IMR-90 (cell line): ENCODE results near the gene FGGY. TPM values are rescaled to one million over a fixed set of nuclear protein-coding genes. Genes with fewer than 3 reads are reported as not detected.

Experiments used
- ATAC-seq: fragments of 200-7000 bp; cut with Tn5 transposase; 2 replicates; pipeline ENCODE4 v1.9.1; 2020; ENCODE audit warnings: low read depth, mild to moderate bottlenecking, moderate library complexity
- BruUV-seq: library from RNA; stranded (reverse); fragments of 400-500 nt; replicated peaks from 2 replicates; lab custom pipeline; 2021; lab: Mats Ljungman, UMichigan
- CTCF ChIA-PET: fragments of 300-600 bp; formaldehyde crosslinking; extraction: SDS; loops from one replicate; lab custom pipeline; 2021; ENCODE audit warnings: antibody characterized with exemption; lab: Yijun Ruan, JAX
- POLR2A ChIA-PET: fragments of 300-600 bp; sonication (Branson Sonifier 250); formaldehyde crosslinking; loops from one replicate; lab custom pipeline; 2022; ENCODE audit warnings: antibody characterized with exemption; ENCODE audit not compliant: unreplicated experiment; lab: Charles Lee
- DNase-seq: peaks from one replicate; pipeline ENCODE4 v3.0.0; 2013
- H2AFZ ChIP-seq: replicated peaks from 2 replicates; pipeline ENCODE3; 2013; ENCODE audit warnings: low read length, mild to moderate bottlenecking; ENCODE audit not compliant: poor library complexity
- H2AK5ac ChIP-seq: 2 replicates; pipeline ENCODE4 v1.6.1; 2013; ENCODE audit warnings: low read depth, low read length, inconsistent platforms
- H2AK9ac ChIP-seq: replicated peaks from 2 replicates; pipeline ENCODE3; 2013; ENCODE audit warnings: mild to moderate bottlenecking, low read depth, low read length, moderate library complexity; ENCODE audit not compliant: poor library complexity
- H2BK120ac ChIP-seq: 2 replicates; pipeline ENCODE4 v1.6.1; 2013; ENCODE audit warnings: low read depth, low read length, inconsistent platforms
- H2BK15ac ChIP-seq: 3 replicates; pipeline ENCODE4 v1.6.1; 2013; ENCODE audit warnings: low read depth, low read length, inconsistent platforms
- H2BK20ac ChIP-seq: 2 replicates; pipeline ENCODE4 v1.6.1; 2013; ENCODE audit warnings: low read depth, mild to moderate bottlenecking, inconsistent platforms, low read length, moderate library complexity
- H2BK5ac ChIP-seq: 2 replicates; pipeline ENCODE4 v1.6.1; 2013; ENCODE audit warnings: mild to moderate bottlenecking, low read depth, low read length, inconsistent platforms; ENCODE audit not compliant: poor library complexity, severe bottlenecking
- H3K14ac ChIP-seq: replicated peaks from 2 replicates; pipeline ENCODE4 v1.6.1; 2013; ENCODE audit warnings: low read depth, low read length, inconsistent platforms
- H3K18ac ChIP-seq: 2 replicates; pipeline ENCODE4 v1.6.1; 2013; ENCODE audit warnings: low read depth, low read length, control low read depth
- H3K23ac ChIP-seq: 2 replicates; pipeline ENCODE4 v1.6.1; 2013; ENCODE audit warnings: low read depth, low read length, inconsistent platforms
- H3K27ac ChIP-seq: 2 replicates; pipeline ENCODE4 v1.5.1; 2013; ENCODE audit warnings: mild to moderate bottlenecking, control low read depth, low read length; ENCODE audit not compliant: insufficient read depth
- H3K27me3 ChIP-seq: 2 replicates; pipeline ENCODE4 v1.6.1; 2013; ENCODE audit warnings: low read length; ENCODE audit not compliant: control insufficient read depth, insufficient read depth
- H3K36me3 ChIP-seq: 2 replicates; pipeline ENCODE4 v1.6.1; 2013; ENCODE audit warnings: low read length, mixed read lengths; ENCODE audit not compliant: control insufficient read depth, insufficient read depth
- H3K4ac ChIP-seq: 2 replicates; pipeline ENCODE4 v1.6.1; 2013; ENCODE audit warnings: low read depth, low read length, inconsistent platforms
- H3K4me1 ChIP-seq: 2 replicates; pipeline ENCODE4 v1.6.1; 2013; ENCODE audit warnings: low read length, mixed read lengths; ENCODE audit not compliant: control insufficient read depth, insufficient read depth
- H3K4me2 ChIP-seq: 2 replicates; pipeline ENCODE4 v1.6.1; 2013; ENCODE audit warnings: low read depth, mild to moderate bottlenecking, control low read depth, low read length, moderate library complexity
- H3K4me3 ChIP-seq: 2 replicates; pipeline ENCODE4 v1.5.1; 2013; ENCODE audit warnings: low read depth, mild to moderate bottlenecking, control low read depth, low read length, moderate library complexity; ENCODE audit not compliant: insufficient read depth
- H3K56ac ChIP-seq: 2 replicates; pipeline ENCODE4 v1.6.1; 2013; ENCODE audit warnings: low read length, inconsistent platforms; ENCODE audit not compliant: insufficient read depth; ENCODE audit errors: extremely low read depth
- H3K79me1 ChIP-seq, 2 experiments: 2 replicates each; pipeline ENCODE4 v1.6.1; 2013; ENCODE audit warnings: low read length in 2 of 2, inconsistent platforms in 1 of 2, low read depth in 1 of 2
- H3K9ac ChIP-seq: 2 replicates; pipeline ENCODE4 v1.6.1; 2013; ENCODE audit warnings: low read depth, low read length, control low read depth
- H3K9me1 ChIP-seq: 2 replicates; pipeline ENCODE4 v1.6.1; 2013; ENCODE audit warnings: low read length, inconsistent platforms; ENCODE audit not compliant: insufficient read depth
- H3K9me3 ChIP-seq: 2 replicates; pipeline ENCODE4 v1.6.1; 2013; ENCODE audit warnings: low read length; ENCODE audit not compliant: control insufficient read depth, insufficient read depth
- H4K20me1 ChIP-seq: 2 replicates; pipeline ENCODE4 v1.6.1; 2013; ENCODE audit warnings: low read length, inconsistent platforms; ENCODE audit not compliant: insufficient read depth
- H4K5ac ChIP-seq: 2 replicates; pipeline ENCODE4 v1.6.1; 2013; ENCODE audit warnings: mild to moderate bottlenecking, low read depth, low read length, control low read depth
- H4K8ac ChIP-seq, 2 experiments: 2 replicates each; pipeline ENCODE4 v1.6.1; 2013; ENCODE audit warnings: low read depth in 2 of 2, low read length in 2 of 2, control low read depth in 1 of 2, inconsistent platforms in 1 of 2
- H4K91ac ChIP-seq: 2 replicates; pipeline ENCODE4 v1.6.1; 2013; ENCODE audit warnings: low read depth, low read length, inconsistent platforms; ENCODE audit not compliant: insufficient read depth
- BHLHE40 ChIP-seq: fragments of 150-350 bp; IDR thresholded peaks from 2 replicates; pipeline ENCODE4 v1.6.1; 2016; ENCODE audit warnings: mild to moderate bottlenecking, low read depth, low read length
- CEBPB ChIP-seq: IDR thresholded peaks from 2 replicates; pipeline ENCODE4 v1.6.1; 2012; ENCODE audit warnings: low read depth, low read length, improper control_type of control experiment
- CHD1 ChIP-seq: IDR thresholded peaks from 2 replicates; pipeline ENCODE4 v1.6.1; 2012; ENCODE audit warnings: low read depth, low read length, improper control_type of control experiment
- CTCF ChIP-seq: conservative IDR thresholded peaks from 2 replicates; pipeline ENCODE4 v1.5.1; 2012; ENCODE audit warnings: mild to moderate bottlenecking, low read depth, low read length, improper control_type of control experiment
- ELK1 ChIP-seq: fragments of 150-350 bp; IDR thresholded peaks from 2 replicates; pipeline ENCODE4 v1.6.1; 2016; ENCODE audit warnings: low read depth, mild to moderate bottlenecking, low read length, moderate library complexity, borderline replicate concordance
- FOS ChIP-seq: fragments of 150-350 bp; IDR thresholded peaks from 2 replicates; pipeline ENCODE4 v1.6.1; 2016; ENCODE audit warnings: low read depth, low read length
- MAFK ChIP-seq: IDR thresholded peaks from 2 replicates; pipeline ENCODE4 v1.6.1; 2012; ENCODE audit warnings: low read depth, low read length, improper control_type of control experiment
- MAZ ChIP-seq: IDR thresholded peaks from 2 replicates; pipeline ENCODE4 v1.6.1; 2012; ENCODE audit warnings: low read depth, mild to moderate bottlenecking, low read length, improper control_type of control experiment, moderate library complexity, borderline replicate concordance
- MXI1 ChIP-seq: IDR thresholded peaks from 2 replicates; pipeline ENCODE4 v1.6.1; 2012; ENCODE audit warnings: low read depth, mild to moderate bottlenecking, low read length, moderate library complexity, borderline replicate concordance
- NFE2L2 ChIP-seq: fragments of 150-350 bp; IDR thresholded peaks from 2 replicates; pipeline ENCODE4 v1.6.1; 2016; ENCODE audit warnings: low read depth, mild to moderate bottlenecking, low read length
- POLR2A ChIP-seq: IDR thresholded peaks from 2 replicates; pipeline ENCODE4 v1.6.1; 2012; ENCODE audit warnings: mild to moderate bottlenecking, low read depth, low read length
- RAD21 ChIP-seq: IDR thresholded peaks from 2 replicates; pipeline ENCODE4 v1.6.1; 2012; ENCODE audit warnings: low read length, improper control_type of control experiment
- RCOR1 ChIP-seq: IDR thresholded peaks from 2 replicates; pipeline ENCODE4 v1.6.1; 2012; ENCODE audit warnings: mild to moderate bottlenecking, low read length, improper control_type of control experiment; ENCODE audit not compliant: insufficient replicate concordance
- RFX5 ChIP-seq: IDR thresholded peaks from 2 replicates; pipeline ENCODE4 v1.8.0; 2012; ENCODE audit warnings: low read depth, mild to moderate bottlenecking, low read length, moderate library complexity
- SMC3 ChIP-seq: fragments of 150-350 bp; IDR thresholded peaks from 2 replicates; pipeline ENCODE4 v1.6.1; 2016; ENCODE audit warnings: low read depth, mild to moderate bottlenecking, antibody characterized with exemption, low read length, moderate library complexity
- USF2 ChIP-seq: fragments of 150-350 bp; IDR thresholded peaks from 2 replicates; pipeline ENCODE4 v1.6.1; 2017; ENCODE audit warnings: mild to moderate bottlenecking, antibody characterized with exemption, low read length, low read depth
- WGBS, 2 experiments: methylation state at CpG; one replicate each; pipeline versions ENCODE4 v1.1.5 to v1.1.7; 2013; ENCODE audit warnings: missing lambda C conversion rate in 2 of 2; ENCODE audit not compliant: insufficient read length in 1 of 2; ENCODE audit errors: extremely low coverage in 2 of 2; 5-methylcytosine and 5-hydroxymethylcytosine counted together
- dilution Hi-C: fragments of 300-500 bp; cut with HindIII; formaldehyde crosslinking; loops from one replicate; pipeline ENCODE4 v1.14.3; 2018; ENCODE audit warnings: low sequenced_read_pairs; ENCODE audit not compliant: unreplicated experiment
- in situ Hi-C: fragments of 300-500 bp; cut with MboI; formaldehyde crosslinking; loops from 3 replicates; pipeline ENCODE4 v1.14.3; 2019; ENCODE audit warnings: low sequenced_read_pairs, inconsistent platforms, mixed read lengths
- intact Hi-C: fragments of 100-400 bp; cut with micrococcal nuclease; formaldehyde crosslinking; loops from 2 replicates; pipeline ENCODE4 v1.10.0; 2022
- polyA plus RNA-seq, 3 experiments: library from polyadenylated mRNA; depleted of rRNA; stranded (reverse); fragments of >200 nt; gene quantifications; 2 replicates each; pipeline ENCODE4 v1.2.3, GENCODE V29; 2012; ENCODE audit warnings: low replicate concordance in 1 of 3
- total RNA-seq: library from RNA; depleted of rRNA; stranded (reverse); fragments of >200 nt; gene quantifications from 2 replicates; pipeline ENCODE4 v1.2.3, GENCODE V29; 2012

Gene FGGY
- total and polyA plus RNA-seq, 2 of the 4 experiments (the other 2 are of a cell fraction): 5.6 to 14.0 TPM

GRCh38 chr1:59408608-59409240 is 111.8 kb downstream of the FGGY start:
- dilution Hi-C loops: no loop called here
- no peak overlapping the region for H2BK15ac ChIP-seq
- no peak overlapping the region for H2BK120ac ChIP-seq
- in situ Hi-C loops: no loop called here
- intact Hi-C loops: no loop called here
- no peaks in the 10 kb centered on the region for H3K36me3 ChIP-seq
- H2BK5ac ChIP-seq: no peak overlapping the region
- H3K14ac ChIP-seq: no peak overlapping the region
- no CpG with 5 or more reads among the region's 4 CpGs for WGBS, 2 experiments
- no peak overlapping the region for H3K56ac ChIP-seq
- H3K4me1 ChIP-seq: peaks cover 3% of the 10 kb centered on the region; the same call in 1 of the 2 replicates
- H2BK20ac ChIP-seq: no peak overlapping the region
- TF ChIP-seq NFE2L2: no peak
- no peak for TF ChIP-seq CEBPB
- no peak for TF ChIP-seq MAFK
- TF ChIP-seq CHD1: no peak
- TF ChIP-seq MAZ: no peak
- no peak for TF ChIP-seq SMC3
- TF ChIP-seq RCOR1: no peak
- TF ChIP-seq POLR2A: no peak
- TF ChIP-seq USF2: no peak
- no peak for TF ChIP-seq ELK1
- TF ChIP-seq MXI1: no peak
- no peak for TF ChIP-seq RFX5
- TF ChIP-seq RAD21: no peak
- no peak for TF ChIP-seq FOS
- no peak for TF ChIP-seq BHLHE40
- TF ChIP-seq CTCF: no peak
- CTCF ChIA-PET: interaction anchor here (0.6 kb wide), 1 partner anchor 340 kb away, joined by 6 read pairs; no protein-coding TSS in a partner anchor
- no peak overlapping the region for H2AK5ac ChIP-seq
- no peak overlapping the region for H2AFZ ChIP-seq
- no peaks in the 10 kb centered on the region for H3K9me1 ChIP-seq
- no TSS peak for BruUV-seq
- H3K27ac ChIP-seq: no peak overlapping the region
- POLR2A ChIA-PET: no interaction called here
- H3K9me3 ChIP-seq: peaks cover 2% of the 10 kb centered on the region
- H2AK9ac ChIP-seq: no peak overlapping the region
- H3K79me1 ChIP-seq: no peaks in the 10 kb centered on the region
- no peak overlapping the region for H3K4me3 ChIP-seq
- H4K8ac ChIP-seq: no peak overlapping the region
- no peak overlapping the region for H3K9ac ChIP-seq
- no peak overlapping the region for H3K23ac ChIP-seq
- H3K4me2 ChIP-seq: no peak overlapping the region
- H3K27me3 ChIP-seq: no peaks in the 10 kb centered on the region
- H4K5ac ChIP-seq: no peak overlapping the region
- H4K20me1 ChIP-seq: no peaks in the 10 kb centered on the region
- no peak overlapping the region for H3K18ac ChIP-seq
- no peak overlapping the region for H3K4ac ChIP-seq
- ATAC-seq (peak; percentile 65), DNase-seq (peak; percentile 53)
- no peak overlapping the region for H4K91ac ChIP-seq
